Loucy (cell line): Measurements from ENCODE around the gene RAB40B.

Source experiments
- H2AFZ ChIP-seq: fragments of 200-600 bp; sonication (generic); 2 replicates; pipeline ENCODE4 v1.6.0; 2016; ENCODE audit warnings: antibody characterized with exemption, mild to moderate bottlenecking, low read length, moderate library complexity
- H3F3A ChIP-seq: fragments of 200-600 bp; 2 replicates; pipeline ENCODE4 v1.6.0; 2016; ENCODE audit warnings: antibody characterized with exemption, low read depth, mild to moderate bottlenecking
- H3K27me3 ChIP-seq: fragments of 200-600 bp; sonication (generic); 2 replicates; pipeline ENCODE4 v1.6.1; 2014; ENCODE audit warnings: low read length, mild to moderate bottlenecking; ENCODE audit not compliant: insufficient read depth, poor library complexity, severe bottlenecking
- H3K36me3 ChIP-seq: fragments of 200-600 bp; sonication (generic); 2 replicates; pipeline ENCODE4 v1.6.1; 2016; ENCODE audit warnings: low read length; ENCODE audit not compliant: insufficient read depth
- H3K4me1 ChIP-seq: fragments of 200-600 bp; sonication (generic); 2 replicates; pipeline ENCODE4 v1.5.1; 2014; ENCODE audit warnings: low read length, mild to moderate bottlenecking; ENCODE audit not compliant: insufficient read depth, poor library complexity, severe bottlenecking
- H3K4me2 ChIP-seq: fragments of 200-600 bp; sonication (generic); 2 replicates; pipeline ENCODE4 v1.6.0; 2014; ENCODE audit warnings: antibody characterized with exemption, low read length, low read depth, mild to moderate bottlenecking; ENCODE audit not compliant: poor library complexity, severe bottlenecking
- H3K4me3 ChIP-seq: fragments of 200-600 bp; sonication (generic); 2 replicates; pipeline ENCODE4 v1.5.1; 2014; ENCODE audit warnings: low read length, mild to moderate bottlenecking, mixed read lengths; ENCODE audit not compliant: poor library complexity, severe bottlenecking
- H3K79me2 ChIP-seq: fragments of 200-600 bp; sonication (generic); 2 replicates; pipeline ENCODE4 v1.6.1; 2014; ENCODE audit warnings: low read length; ENCODE audit not compliant: insufficient read depth
- H3K9ac ChIP-seq: fragments of 200-600 bp; sonication (generic); 2 replicates; pipeline ENCODE4 v1.6.0; 2014; ENCODE audit warnings: mild to moderate bottlenecking, low read depth, low read length, moderate library complexity; ENCODE audit not compliant: poor library complexity, severe bottlenecking
- H3K9me2 ChIP-seq: fragments of 200-600 bp; sonication (generic); replicated peaks from 2 replicates; pipeline ENCODE4 v1.6.1; 2016; ENCODE audit warnings: low read depth, low read length, mixed read lengths
- H3K9me3 ChIP-seq: fragments of 200-600 bp; sonication (generic); 2 replicates; pipeline ENCODE4 v1.6.1; 2014; ENCODE audit warnings: mild to moderate bottlenecking, antibody characterized with exemption, low read length, low read depth; ENCODE audit not compliant: insufficient read depth
- H4K20me1 ChIP-seq: fragments of 200-600 bp; sonication (generic); 2 replicates; pipeline ENCODE4 v1.6.0; 2014; ENCODE audit warnings: antibody characterized with exemption, low read length, mild to moderate bottlenecking; ENCODE audit not compliant: insufficient read depth, poor library complexity, severe bottlenecking
- EZH2phosphoT487 ChIP-seq: fragments of 200-600 bp; IDR thresholded peaks from 2 replicates; pipeline ENCODE4 v1.6.1; 2018; ENCODE audit warnings: antibody characterized with exemption, mild to moderate bottlenecking, moderate library complexity, borderline replicate concordance
- TF ChIP-seq, protein P1 (sequence below): fragments of 200-600 bp; sonication (generic); conservative IDR thresholded peaks from 2 replicates; pipeline ENCODE4 v1.5.1; 2014; ENCODE audit warnings: mild to moderate bottlenecking, antibody characterized with exemption, low read length

Gene RAB40B

DNA sequence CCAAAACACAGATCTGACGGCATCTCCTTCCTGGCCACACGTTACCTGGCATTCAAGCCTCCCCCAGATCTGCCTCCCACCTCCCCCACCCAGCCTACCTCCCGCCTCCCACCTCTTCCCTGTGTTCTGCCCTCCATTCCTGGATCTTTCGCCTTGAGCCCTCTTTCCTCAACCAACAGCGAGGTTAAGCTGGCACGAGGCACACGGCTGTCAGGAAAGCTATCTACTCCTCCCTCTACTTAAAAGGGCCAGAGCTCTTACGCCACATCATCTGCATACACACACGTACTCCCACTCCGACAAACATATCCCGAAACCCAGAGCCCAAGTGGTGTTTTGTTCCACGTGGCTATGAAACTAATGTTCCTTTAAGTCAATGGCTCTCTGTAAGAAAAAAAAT, 68.3 kb downstream of the RAB40B start:
- Histone ChIP-seq H3K9me2 (no peaks in the 10 kb centered on the region), H3K4me1 (no peaks in the 10 kb centered on the region), H3K4me3 (no peak overlapping the region), H3K4me2 (no peak overlapping the region), H2AFZ (no peak overlapping the region), H3K36me3 (peaks cover 79% of the 10 kb centered on the region; the same call in 1 of the 2 replicates), H3K9ac (no peak overlapping the region), H3K79me2 (peaks cover 51% of the 10 kb centered on the region), H3K27me3 (no peaks in the 10 kb centered on the region), H4K20me1 (peaks cover 19% of the 10 kb centered on the region), H3K9me3 (no peaks in the 10 kb centered on the region), H3F3A (no peaks in the 10 kb centered on the region)
- no peak for TF ChIP-seq EZH2phosphoT487
- TF ChIP-seq, protein P1, sequence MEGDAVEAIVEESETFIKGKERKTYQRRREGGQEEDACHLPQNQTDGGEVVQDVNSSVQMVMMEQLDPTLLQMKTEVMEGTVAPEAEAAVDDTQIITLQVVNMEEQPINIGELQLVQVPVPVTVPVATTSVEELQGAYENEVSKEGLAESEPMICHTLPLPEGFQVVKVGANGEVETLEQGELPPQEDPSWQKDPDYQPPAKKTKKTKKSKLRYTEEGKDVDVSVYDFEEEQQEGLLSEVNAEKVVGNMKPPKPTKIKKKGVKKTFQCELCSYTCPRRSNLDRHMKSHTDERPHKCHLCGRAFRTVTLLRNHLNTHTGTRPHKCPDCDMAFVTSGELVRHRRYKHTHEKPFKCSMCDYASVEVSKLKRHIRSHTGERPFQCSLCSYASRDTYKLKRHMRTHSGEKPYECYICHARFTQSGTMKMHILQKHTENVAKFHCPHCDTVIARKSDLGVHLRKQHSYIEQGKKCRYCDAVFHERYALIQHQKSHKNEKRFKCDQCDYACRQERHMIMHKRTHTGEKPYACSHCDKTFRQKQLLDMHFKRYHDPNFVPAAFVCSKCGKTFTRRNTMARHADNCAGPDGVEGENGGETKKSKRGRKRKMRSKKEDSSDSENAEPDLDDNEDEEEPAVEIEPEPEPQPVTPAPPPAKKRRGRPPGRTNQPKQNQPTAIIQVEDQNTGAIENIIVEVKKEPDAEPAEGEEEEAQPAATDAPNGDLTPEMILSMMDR: no peak

- Histone ChIP-seq H2AFZ (no peak overlapping the region), H4K20me1 (peaks cover 14% of the 10 kb centered on the region), H3K9ac (no peak overlapping the region), H3K9me2 (no peaks in the 10 kb centered on the region), H3K36me3 (peaks cover 82% of the 10 kb centered on the region; the same call in 1 of the 2 replicates), H3K79me2 (peaks cover 46% of the 10 kb centered on the region), H3K4me1 (no peaks in the 10 kb centered on the region), H3F3A (no peaks in the 10 kb centered on the region), H3K9me3 (no peaks in the 10 kb centered on the region), H3K4me3 (no peak overlapping the region), H3K27me3 (no peaks in the 10 kb centered on the region), H3K4me2 (no peak overlapping the region)
- TF ChIP-seq, protein P1: no peak
- no peak for TF ChIP-seq EZH2phosphoT487
These were observed 68.8 kb downstream of the RAB40B start for GRCh38 chr17:82629748-82630147.

GRCh38 chr17:82627405-82627804, 71.1 kb downstream of the RAB40B start:
- H3K4me2 ChIP-seq: no peak overlapping the region
- H4K20me1 ChIP-seq: peaks cover 10% of the 10 kb centered on the region
- H3K79me2 ChIP-seq: peaks cover 23% of the 10 kb centered on the region

More at GRCh38 chr17:82627405-82627804, 71.1 kb downstream of the RAB40B start:
- Histone ChIP-seq H3K4me3 (no peak overlapping the region), H3K4me1 (no peaks in the 10 kb centered on the region), H3K36me3 (peaks cover 79% of the 10 kb centered on the region; the same call in 1 of the 2 replicates), H3K27me3 (no peaks in the 10 kb centered on the region), H2AFZ (no peak overlapping the region), H3K9me2 (no peaks in the 10 kb centered on the region), H3K9ac (no peak overlapping the region), H3K9me3 (no peaks in the 10 kb centered on the region), H3F3A (no peaks in the 10 kb centered on the region)
- TF ChIP-seq, protein P1: no peak
- TF ChIP-seq EZH2phosphoT487: no peak
